Suprapubic skin (tissue), 4 donors: Measurements from ENCODE around the gene ZKSCAN1. TPM values are rescaled to one million over a fixed set of nuclear protein-coding genes. Genes with fewer than 3 reads are reported as not detected.
A peak's percentile ranks its signal among the peaks of the same experiment; 100 is the strongest.
"Not testable (repeated sequence)": the region's sequence is repeated elsewhere in the genome, so short reads cannot be mapped to it uniquely, and the experiment has no call there.

Experiments used
- DNase-seq, 2 donors: peaks; one replicate each; pipeline ENCODE4 v3.0.0-alpha.2; 2019; ENCODE audit warnings: low spot score in 2 of 2
- H3K27ac ChIP-seq: fragments of 200-600 bp; sonication (generic); one replicate; pipeline ENCODE4 v1.5.1; 2019
- H3K27me3 ChIP-seq: fragments of 200-600 bp; sonication (generic); one replicate; pipeline ENCODE4 v1.5.1; 2019
- H3K36me3 ChIP-seq: fragments of 200-600 bp; sonication (generic); one replicate; pipeline ENCODE4 v1.5.1; 2019
- H3K4me1 ChIP-seq: fragments of 200-600 bp; sonication (generic); one replicate; pipeline ENCODE4 v1.5.1; 2019
- H3K4me3 ChIP-seq: fragments of 200-600 bp; sonication (generic); one replicate; pipeline ENCODE4 v1.5.1; 2019; ENCODE audit warnings: mild to moderate bottlenecking
- H3K9me3 ChIP-seq: fragments of 200-600 bp; sonication (generic); one replicate; pipeline ENCODE4 v1.5.1; 2019
- EP300 ChIP-seq: sonication (generic); formaldehyde crosslinking; IDR thresholded peaks from one replicate; pipeline ENCODE4 v1.6.1; 2017; ENCODE audit warnings: antibody characterized with exemption
- POLR2A ChIP-seq, 2 donors: fragments of 450-650 bp; IDR thresholded peaks; one replicate each; pipeline ENCODE4 v1.6.1; 2017; ENCODE audit warnings: antibody characterized with exemption in 2 of 2, mild to moderate bottlenecking in 2 of 2, moderate library complexity in 2 of 2
- POLR2AphosphoS5 ChIP-seq, 3 donors: sonication (generic); formaldehyde crosslinking; IDR thresholded peaks; one replicate each; pipeline ENCODE4 v1.6.1; 2017; ENCODE audit warnings: antibody characterized with exemption in 3 of 3
- WGBS: methylation state at CpG from one replicate; pipeline ENCODE4 v1.1.5; 2018; 5-methylcytosine and 5-hydroxymethylcytosine counted together
- total RNA-seq, 4 donors: library from RNA; depleted of rRNA; stranded (reverse); fragments of >200 nt; gene quantifications; one replicate each; pipeline ENCODE4 v1.1.0, GENCODE V29; 2016
- TF ChIP-seq, protein P1 (sequence below), 2 donors: fragments of 200-600 bp in 1 of 2; fragments of 450-650 bp in 1 of 2; sonication (generic) in 1 of 2; IDR thresholded peaks; one replicate each; pipeline ENCODE4 v1.5.1; 2016 to 2019; ENCODE audit warnings: antibody characterized with exemption in 2 of 2, mild to moderate bottlenecking in 1 of 2, moderate library complexity in 1 of 2

The ZKSCAN1 gene
- total RNA-seq = 100 to 1,000 TPM in 1 of 4 donors, 10 to 100 TPM in 3; 50.5 to 106 (median 66.4) TPM

DNA sequence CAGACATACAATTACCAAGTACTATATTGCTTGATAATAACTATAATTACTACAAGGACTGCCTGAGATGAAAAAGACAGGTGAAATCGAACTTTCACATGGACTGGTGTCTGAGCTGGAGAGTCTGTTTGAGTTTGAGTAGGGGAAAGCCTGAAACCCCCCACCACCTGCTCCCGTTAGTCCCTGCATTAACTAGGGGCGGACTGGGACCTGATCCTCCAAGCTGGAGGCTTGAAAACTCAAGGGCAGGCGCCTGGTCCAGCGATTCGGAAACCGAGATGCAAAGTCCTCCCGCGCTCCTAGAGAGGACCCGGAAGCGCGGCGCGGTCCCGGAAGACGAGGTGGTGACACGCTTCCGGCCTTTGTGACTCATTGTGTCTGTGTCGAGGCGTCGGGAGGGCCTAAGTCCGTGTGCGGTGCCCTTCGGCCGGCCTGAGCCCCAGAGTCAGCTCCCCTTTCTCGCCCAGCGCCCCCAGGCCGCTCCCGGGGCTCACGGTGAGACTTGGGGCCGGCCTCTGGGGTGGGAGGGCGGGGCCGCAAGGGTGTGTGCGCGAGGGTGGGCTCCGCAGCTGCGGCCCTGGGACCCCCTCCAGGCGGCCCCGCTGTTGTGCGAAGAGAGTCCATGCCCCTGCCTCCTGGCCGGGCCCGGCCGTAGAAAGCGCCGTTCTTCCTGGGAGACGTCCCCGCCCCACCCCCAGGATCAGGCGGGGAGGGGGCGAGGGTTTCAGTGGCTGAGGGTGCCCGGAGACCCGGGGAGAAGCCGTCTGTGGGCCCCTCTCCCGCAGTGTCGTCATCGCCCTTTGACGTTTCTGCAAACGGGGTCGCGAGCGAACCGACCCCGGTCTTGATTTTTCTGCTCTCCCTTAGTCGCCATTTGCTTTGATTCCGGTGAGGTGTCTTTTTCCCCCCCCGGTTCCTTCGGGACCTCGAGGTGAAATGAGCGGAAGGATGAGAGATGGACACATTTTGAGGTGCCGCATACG lies at the start of gene ZKSCAN1:
TSS of gene ZKSCAN1 (plus strand) at position 365 of the 983 bp plus-strand sequence. CDS start 7,911 bp downstream, outside the sequence.
- TF ChIP-seq POLR2AphosphoS5 (IDR thresholded peaks at IDR 0.05) = peak; percentile 86 to 97 (median 91)
- TF ChIP-seq, protein P1, sequence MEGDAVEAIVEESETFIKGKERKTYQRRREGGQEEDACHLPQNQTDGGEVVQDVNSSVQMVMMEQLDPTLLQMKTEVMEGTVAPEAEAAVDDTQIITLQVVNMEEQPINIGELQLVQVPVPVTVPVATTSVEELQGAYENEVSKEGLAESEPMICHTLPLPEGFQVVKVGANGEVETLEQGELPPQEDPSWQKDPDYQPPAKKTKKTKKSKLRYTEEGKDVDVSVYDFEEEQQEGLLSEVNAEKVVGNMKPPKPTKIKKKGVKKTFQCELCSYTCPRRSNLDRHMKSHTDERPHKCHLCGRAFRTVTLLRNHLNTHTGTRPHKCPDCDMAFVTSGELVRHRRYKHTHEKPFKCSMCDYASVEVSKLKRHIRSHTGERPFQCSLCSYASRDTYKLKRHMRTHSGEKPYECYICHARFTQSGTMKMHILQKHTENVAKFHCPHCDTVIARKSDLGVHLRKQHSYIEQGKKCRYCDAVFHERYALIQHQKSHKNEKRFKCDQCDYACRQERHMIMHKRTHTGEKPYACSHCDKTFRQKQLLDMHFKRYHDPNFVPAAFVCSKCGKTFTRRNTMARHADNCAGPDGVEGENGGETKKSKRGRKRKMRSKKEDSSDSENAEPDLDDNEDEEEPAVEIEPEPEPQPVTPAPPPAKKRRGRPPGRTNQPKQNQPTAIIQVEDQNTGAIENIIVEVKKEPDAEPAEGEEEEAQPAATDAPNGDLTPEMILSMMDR (IDR thresholded peaks at IDR 0.05) = no peak
- TF ChIP-seq POLR2A (IDR thresholded peaks at IDR 0.05) = peak in 1 of 2 donors; percentile 73
- TF ChIP-seq EP300 = no peak
- H3K4me1 ChIP-seq = peaks cover 66% of the 10 kb centered on the region
- peak within 1 kb of the TSS; percentile 97 for H3K27ac ChIP-seq
- DNase-seq = peak; percentile 94
- no peaks in the 10 kb centered on the region for H3K27me3 ChIP-seq
- peak within 1 kb of the TSS; percentile 80 for H3K4me3 ChIP-seq
- no peaks in the 10 kb centered on the region for H3K9me3 ChIP-seq
- WGBS = 3% methylated on average over 30 of the region's 70 CpGs
- H3K36me3 ChIP-seq = no peaks in the 10 kb centered on the region

DNA sequence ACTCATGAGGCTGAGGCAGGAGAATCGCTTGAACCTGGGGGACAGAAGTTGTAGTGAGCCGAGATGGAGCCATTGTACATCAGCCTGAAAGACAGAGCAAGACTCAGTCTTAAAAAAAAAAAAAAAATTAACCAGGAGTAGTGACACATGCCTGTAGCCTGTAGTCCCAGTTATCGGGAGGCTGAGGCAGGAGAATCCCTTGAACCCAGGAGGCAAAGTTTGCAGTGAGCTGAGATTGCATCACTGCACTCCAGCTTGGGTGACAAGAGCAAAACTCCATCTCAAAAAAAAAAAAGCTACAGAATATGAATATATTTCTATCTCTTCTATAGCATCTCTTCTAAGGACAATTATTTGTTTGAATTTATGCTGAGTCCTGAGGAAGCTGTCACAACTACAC lies 46.1 kb upstream of the ZKSCAN1 start:
- DNase-seq = no peak
- H3K4me1 ChIP-seq = no peaks in the 10 kb centered on the region
- H3K27ac ChIP-seq = no peak overlapping the region
- H3K4me3 ChIP-seq = no peak overlapping the region
- TF ChIP-seq EP300 (no peak), POLR2A (IDR thresholded peaks at IDR 0.05) (no peak), POLR2AphosphoS5 (IDR thresholded peaks at IDR 0.05) (no peak)
- TF ChIP-seq, protein P1 (IDR thresholded peaks at IDR 0.05) = no peak
- 90% methylated on average over 3 of the region's 3 CpGs for WGBS
- H3K27me3 ChIP-seq = peaks cover 34% of the 10 kb centered on the region
- no peaks in the 10 kb centered on the region for H3K9me3 ChIP-seq
- no peaks in the 10 kb centered on the region for H3K36me3 ChIP-seq

DNA sequence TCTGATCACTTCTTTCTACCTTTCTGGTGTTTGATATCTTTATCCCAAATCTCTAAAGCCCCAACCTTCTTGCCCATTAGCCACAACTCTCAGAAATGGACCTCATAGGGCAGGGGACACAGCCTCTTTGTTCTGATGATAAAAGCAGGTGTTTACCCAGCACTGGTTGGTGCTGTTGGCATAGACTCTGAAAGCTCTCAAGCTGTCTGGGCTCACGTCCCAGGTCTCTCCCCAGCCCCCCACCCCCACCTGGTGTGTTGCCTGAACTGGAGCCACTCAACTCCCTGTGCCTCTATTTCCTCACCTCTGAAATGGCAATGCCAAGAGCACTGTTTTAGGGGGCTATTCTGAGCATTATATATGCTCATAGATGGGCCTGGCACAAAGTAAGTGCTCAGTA lies 45.6 kb upstream of the ZKSCAN1 start:
- not testable (repeated sequence) for H3K4me3 ChIP-seq, H3K4me1 ChIP-seq, DNase-seq, H3K9me3 ChIP-seq, H3K36me3 ChIP-seq, H3K27ac ChIP-seq
- WGBS = 17% methylated on average over 1 of the region's 1 CpG
- H3K27me3 ChIP-seq = peaks cover 28% of the 10 kb centered on the region

DNA sequence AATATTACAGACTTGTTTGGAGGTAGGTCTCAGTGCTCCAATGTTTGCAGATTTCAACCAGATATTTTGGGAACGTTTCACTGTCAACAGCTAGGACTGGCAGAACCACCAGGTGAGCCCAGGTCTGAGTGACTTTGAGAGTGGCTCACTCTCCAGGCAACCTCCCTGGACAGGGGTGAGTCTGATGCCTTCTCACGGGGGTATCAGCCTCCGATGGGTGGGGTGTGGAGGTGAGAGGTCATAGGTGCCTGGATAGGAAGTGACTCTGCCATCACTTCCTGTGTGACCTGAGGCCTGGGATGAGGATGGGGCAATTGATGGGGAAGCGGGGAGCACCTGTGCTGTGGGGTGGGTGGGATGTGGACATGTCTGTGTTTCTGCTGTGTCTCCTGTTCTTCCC lies 44.2 kb upstream of the ZKSCAN1 start:
- H3K4me3 ChIP-seq = no peak overlapping the region
- 83% methylated on average over 4 of the region's 4 CpGs for WGBS
- TF ChIP-seq POLR2AphosphoS5 (IDR thresholded peaks at IDR 0.05) = no peak

DNA sequence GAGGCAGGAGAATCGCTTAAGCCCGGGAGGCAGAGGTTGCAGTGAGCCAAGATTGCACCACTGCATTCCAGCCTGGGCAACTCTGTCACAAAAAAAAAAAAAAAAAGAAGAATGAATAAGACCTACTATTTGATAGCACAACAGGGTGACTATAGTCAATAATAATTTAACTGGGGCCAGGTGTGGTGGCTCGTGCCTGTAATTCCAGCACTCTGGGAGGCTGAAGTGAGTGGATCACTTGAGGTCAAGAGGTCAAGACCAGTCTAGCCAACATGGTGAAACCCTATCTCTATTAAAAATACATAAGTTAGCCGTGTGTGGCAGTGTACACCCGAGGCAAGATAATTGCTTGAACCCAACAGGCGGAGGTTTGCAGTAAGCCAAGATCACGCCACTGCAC lies 41.6 kb upstream of the ZKSCAN1 start:
- H3K9me3 ChIP-seq, DNase-seq, H3K27ac ChIP-seq, H3K4me3 ChIP-seq, H3K36me3 ChIP-seq, H3K4me1 ChIP-seq: not testable (repeated sequence)
- 66% methylated on average over 7 of the region's 7 CpGs for WGBS
- peaks cover 15% of the 10 kb centered on the region for H3K27me3 ChIP-seq

More for the DNA sequence above, 44.2 kb upstream of the ZKSCAN1 start:
- Histone ChIP-seq H3K27ac (no peak overlapping the region), H3K27me3 (peaks cover 16% of the 10 kb centered on the region), H3K4me1 (no peaks in the 10 kb centered on the region), H3K36me3 (no peaks in the 10 kb centered on the region), H3K9me3 (no peaks in the 10 kb centered on the region)
- DNase-seq = no peak

DNA sequence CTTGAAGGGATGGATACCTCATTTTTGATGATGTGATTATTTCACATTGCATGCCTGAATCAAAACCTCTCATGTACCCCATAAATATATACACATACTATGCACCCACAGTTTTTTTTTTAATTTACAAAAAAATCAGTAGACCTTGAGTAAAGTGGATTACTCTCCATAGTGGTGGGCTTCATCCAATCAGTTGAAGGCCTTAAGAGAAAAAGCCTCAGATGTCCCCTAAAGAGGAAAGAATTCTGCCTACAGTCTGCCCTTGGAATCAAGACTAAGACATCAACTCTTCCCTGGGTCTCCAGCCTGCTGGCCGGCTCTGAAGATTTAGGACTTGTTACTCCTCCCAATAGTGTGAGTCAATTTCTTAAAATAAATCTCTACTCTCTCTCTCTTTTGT lies 40.7 kb upstream of the ZKSCAN1 start:
- Histone ChIP-seq H3K36me3 (no peaks in the 10 kb centered on the region), H3K4me3 (peak overlapping the region; percentile 29), H3K9me3 (no peaks in the 10 kb centered on the region), H3K27me3 (peaks cover 15% of the 10 kb centered on the region), H3K27ac (no peak overlapping the region), H3K4me1 (peaks cover under 1% of the 10 kb centered on the region)
- no peak for DNase-seq
- TF ChIP-seq, protein P1 (IDR thresholded peaks at IDR 0.05) = no peak
- no peak for TF ChIP-seq POLR2AphosphoS5 (IDR thresholded peaks at IDR 0.05)
- TF ChIP-seq POLR2A (IDR thresholded peaks at IDR 0.05) = no peak
- no peak for TF ChIP-seq EP300
- 29% methylated on average over 1 of the region's 1 CpG for WGBS
